ENCODE results near the gene BBS5.
"Not testable (repeated sequence)": the region's sequence is repeated elsewhere in the genome, so short reads cannot be mapped to it uniquely, and the experiment has no call there.

The BBS5 gene

GRCh38 chr2:169485650-169486138 is 6.4 kb downstream of the BBS5 start:
- no peak for DNase-seq (ENCODE audit: low read depth, low spot score)

- DNase-seq (ENCODE audit: low read depth, low spot score) = no peak
Measured at GRCh38 chr2:169486487-169486886, 7.2 kb downstream of the BBS5 start.

DNA sequence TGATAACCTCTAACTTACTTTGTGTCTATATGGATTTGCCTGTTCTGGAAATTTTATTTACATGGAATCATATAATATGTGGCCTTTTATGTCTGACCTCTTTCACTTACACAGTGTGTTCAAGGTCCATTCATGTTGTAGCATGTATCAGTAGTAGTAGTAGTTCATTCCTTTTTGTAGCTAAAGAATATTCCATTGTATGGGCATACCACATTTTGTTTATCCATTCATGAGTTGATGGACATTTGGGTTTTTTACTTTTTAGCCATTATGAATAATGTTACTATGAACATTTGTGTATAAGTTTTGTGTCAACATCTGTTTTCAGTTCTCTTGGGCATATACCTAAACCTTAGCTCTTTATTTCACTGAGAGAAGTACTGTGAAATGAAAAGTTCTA is 11.5 kb downstream of the BBS5 start:
- DNase-seq (ENCODE audit: low read depth, low spot score) = no peak

GRCh38 chr2:169491378-169491777 is 12.1 kb downstream of the BBS5 start:
- DNase-seq (ENCODE audit: low read depth, low spot score) = no peak

DNA sequence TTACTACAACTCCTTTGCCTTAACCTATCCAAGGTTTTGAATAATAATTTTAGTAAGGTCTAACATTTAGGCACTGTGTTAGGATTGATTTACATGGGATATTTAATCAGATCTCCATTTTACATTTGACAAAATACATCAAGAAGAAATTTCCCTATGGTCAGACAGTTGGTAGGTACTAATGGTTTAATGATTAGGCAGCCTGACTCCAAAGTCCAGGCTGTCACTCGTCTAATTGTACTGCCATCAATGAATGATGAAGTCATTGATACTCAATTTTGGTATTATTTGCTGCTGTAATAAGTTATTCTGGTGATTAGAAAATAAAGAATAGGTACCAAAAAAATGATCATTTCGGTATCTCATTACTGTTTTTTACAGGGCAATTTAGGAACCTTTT is 14.1 kb downstream of the BBS5 start:
- DNase-seq (ENCODE audit: low read depth, low spot score) = no peak

GRCh38 chr2:169495310-169495928 is 16.1 kb downstream of the BBS5 start:
- no peak for DNase-seq (ENCODE audit: low read depth, low spot score)

DNA sequence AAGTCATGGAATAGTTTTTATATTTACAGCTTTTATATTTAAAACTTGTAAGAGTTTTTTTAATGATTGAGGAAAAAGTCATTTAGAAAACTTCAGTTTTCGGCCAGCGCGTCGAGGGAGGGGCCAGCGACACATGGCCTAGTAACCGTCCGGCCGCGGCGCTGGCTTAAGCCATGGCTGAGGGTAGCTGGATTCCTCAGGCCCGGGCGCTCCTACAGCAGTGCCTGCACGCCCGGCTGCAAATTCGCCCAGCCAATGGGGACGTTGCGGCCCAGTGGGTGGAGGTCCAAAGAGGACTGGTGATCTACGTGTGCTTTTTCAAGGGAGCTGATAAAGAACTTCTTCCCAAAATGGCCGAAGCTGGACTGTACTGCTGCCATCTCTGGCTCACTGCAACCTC is 25.4 kb downstream of the BBS5 start:
- DNase-seq (ENCODE audit: low read depth, low spot score) = no peak

DNA sequence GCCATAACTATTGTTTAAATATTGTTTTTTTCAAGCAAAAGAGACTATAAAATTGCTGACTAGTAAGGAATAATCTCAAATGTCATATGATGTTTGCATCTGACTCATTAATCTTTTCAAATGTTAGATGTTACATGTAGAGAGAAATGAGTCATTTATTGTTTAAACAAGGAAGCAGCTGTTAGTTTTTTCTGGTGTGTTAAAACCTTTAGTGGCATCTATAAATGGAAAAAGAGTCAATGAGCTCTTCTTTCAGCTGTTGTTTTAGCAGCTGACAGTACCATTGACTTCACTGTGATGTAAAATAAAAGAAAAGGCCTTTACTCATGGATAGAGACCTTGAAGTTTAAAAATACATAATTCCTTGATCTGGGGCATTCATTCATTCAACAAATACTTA is 28.4 kb downstream of the BBS5 start:
- DNase-seq (ENCODE audit: low read depth, low spot score) = no peak

DNA sequence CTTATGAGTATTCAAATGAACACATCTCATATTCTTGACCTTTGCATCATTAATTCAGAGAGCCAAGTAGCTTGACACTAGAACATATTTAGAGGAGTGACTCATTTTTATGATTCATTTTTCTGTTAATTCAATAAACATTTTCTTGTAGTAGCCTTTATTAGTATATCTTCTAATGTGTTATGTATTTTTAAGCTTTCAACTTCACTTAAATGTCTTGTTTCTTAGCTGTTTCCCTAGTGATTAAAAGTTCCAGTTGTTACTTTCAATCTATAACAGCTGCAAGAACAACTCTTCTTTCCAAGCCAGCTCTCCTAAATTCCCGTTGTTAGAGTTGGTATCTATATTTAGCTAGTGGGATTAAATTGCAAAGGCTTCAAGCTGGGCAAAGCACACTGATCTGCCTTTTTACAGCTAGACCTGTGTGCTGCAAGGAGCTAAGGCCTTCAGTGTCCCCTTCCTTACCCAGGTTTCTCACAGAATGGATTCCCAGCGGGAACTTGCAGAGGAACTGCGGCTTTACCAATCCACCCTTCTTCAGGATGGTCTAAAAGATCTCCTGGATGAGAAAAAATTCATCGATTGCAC is 30.1 kb downstream of the BBS5 start, which contains the start of gene KLHL41:
Gene KLHL41, plus strand, starts transcription at position 405 of the 588 bp plus-strand sequence. Its CDS starts 77 bp downstream, at position 482.
- DNase-seq (ENCODE audit: low read depth, low spot score) = no peak

- DNase-seq (ENCODE audit: low read depth, low spot score) = no peak
Measured at GRCh38 chr2:169509955-169510354, 30.7 kb downstream of the BBS5 start.

DNA sequence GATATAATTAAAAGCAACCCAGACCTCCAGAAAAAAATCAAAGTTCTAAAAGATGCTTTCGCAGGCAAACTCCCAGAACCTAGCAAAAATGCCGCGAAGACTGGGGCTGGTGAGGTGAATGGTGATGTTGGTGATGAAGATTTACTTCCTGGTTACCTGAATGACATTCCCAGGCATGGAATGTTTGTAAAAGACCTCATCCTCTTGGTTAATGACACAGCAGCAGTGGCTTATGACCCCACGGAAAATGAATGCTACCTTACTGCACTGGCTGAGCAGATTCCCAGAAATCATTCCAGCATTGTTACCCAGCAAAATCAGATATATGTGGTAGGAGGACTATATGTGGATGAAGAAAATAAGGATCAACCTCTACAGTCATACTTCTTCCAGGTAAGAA is 31.2 kb downstream of the BBS5 start:
- DNase-seq (ENCODE audit: low read depth, low spot score) = no peak

DNA sequence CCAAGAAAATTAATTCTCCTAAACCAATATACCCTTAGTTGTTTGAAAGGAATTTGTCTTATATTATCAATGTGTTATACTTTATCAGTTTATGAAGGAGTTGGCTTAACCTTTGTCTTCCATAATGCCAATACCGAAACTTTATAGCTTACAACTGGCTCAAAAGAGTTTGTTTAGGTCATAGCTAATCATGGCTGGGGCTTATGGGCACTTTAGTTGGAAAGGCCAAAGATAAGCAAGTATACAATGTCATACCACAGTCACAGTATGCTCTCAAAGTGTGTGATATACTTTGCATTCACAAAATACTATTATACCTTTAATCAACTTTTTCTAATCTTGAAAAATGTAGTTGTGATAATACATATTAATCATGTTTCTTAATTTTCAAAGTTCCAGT is 32.5 kb downstream of the BBS5 start:
- DNase-seq (ENCODE audit: low read depth, low spot score) = no peak

GRCh38 chr2:169512525-169512924 is 33.2 kb downstream of the BBS5 start:
- DNase-seq (ENCODE audit: low read depth, low spot score) = no peak

GRCh38 chr2:169513094-169513493 is 33.8 kb downstream of the BBS5 start:
- DNase-seq (ENCODE audit: low read depth, low spot score) = no peak

- DNase-seq (ENCODE audit: low read depth, low spot score) = no peak
Measured at GRCh38 chr2:169513926-169514325, 34.6 kb downstream of the BBS5 start.

GRCh38 chr2:169514758-169515157 is 35.5 kb downstream of the BBS5 start:
- DNase-seq (ENCODE audit: low read depth, low spot score) = not testable (repeated sequence)

DNA sequence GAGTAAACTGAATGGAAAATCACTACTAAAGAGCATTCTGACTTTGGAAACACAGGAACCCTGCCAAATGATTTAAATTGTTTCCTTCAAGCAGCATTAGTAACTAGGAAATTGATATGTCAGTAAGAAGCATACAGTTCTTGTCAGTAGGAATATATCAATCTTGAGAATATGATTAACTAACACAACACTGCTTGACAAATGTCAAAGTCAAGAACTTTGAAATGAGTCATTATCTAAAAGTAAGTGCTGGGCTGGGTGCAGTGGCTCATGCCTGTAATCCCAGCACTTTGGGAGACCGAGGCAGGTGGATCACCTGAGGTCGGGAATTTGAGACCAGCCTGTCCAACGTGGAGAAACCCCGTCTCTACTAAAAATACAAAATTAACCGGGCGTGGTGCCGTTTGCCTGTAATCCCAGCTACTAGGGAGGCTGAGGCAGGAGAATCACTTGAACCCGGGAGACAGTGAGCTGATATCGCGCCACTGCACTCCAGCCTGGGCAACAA is 37.2 kb downstream of the BBS5 start:
- DNase-seq (ENCODE audit: low read depth, low spot score) = not testable (repeated sequence)

GRCh38 chr2:169520896-169521295 is 41.6 kb downstream of the BBS5 start:
- DNase-seq (ENCODE audit: low read depth, low spot score) = no peak

DNA sequence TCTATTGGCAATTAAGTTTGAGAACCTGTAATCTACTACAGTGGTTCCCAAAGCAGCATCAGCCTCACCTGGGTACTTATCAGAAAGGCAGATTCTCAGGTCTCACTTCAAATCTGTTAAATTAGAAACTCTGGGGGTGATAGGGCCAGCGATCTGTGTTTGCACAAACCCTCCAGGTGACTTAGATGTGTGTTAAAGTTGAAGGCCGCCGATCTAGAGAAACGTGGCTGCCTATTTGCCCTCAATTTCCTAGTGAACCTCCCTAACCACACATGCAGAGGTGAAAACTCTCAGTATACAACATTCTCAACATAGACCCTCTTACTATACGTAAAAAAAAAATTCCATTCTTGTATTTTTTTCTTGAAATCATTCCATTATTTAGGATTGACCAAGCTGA is 44.4 kb downstream of the BBS5 start:
- DNase-seq (ENCODE audit: low read depth, low spot score) = no peak

- no peak for DNase-seq (ENCODE audit: low read depth, low spot score)
Measured at GRCh38 chr2:169525434-169525833, 46.1 kb downstream of the BBS5 start.

DNA sequence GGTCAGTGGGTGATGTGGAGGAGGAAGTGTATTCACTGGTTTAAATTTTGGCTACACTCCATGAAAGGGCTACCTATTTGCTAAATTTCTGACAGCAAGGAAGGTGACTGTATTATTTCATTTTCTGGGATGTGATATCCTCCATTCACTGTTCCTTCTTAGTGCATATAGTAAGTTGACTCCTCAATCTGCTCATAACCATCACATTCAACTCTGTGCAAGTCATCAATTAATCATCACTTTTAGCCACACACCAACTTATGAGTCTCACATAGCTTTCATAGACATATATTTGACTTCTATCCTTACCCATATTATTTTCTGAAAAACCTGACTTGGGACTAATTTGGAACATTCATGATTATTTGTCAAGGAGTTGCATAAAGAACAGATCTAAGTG is 47.2 kb downstream of the BBS5 start:
- DNase-seq (ENCODE audit: low read depth, low spot score) = no peak

DNA sequence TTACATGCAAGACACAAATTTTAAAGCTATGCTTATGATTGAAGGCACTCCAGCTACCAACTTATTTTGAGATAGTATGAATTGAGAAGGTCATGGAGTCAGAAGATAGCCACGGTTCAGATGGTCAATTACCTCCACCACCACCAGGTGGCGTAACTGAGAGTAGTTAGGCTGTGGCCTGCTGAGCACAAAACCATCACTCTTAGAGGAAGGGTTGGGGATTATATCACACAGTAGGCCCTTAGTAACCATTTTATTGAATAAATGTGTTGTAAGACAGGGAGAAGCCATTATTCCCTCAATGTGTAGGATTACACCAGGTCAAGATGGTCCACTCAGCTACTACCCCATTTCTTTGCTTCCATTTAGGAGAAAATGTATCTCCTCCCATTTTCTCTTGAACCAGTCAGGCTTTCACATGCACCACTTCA is 49.0 kb downstream of the BBS5 start:
- DNase-seq (ENCODE audit: low read depth, low spot score) = peak; percentile 58

DNA sequence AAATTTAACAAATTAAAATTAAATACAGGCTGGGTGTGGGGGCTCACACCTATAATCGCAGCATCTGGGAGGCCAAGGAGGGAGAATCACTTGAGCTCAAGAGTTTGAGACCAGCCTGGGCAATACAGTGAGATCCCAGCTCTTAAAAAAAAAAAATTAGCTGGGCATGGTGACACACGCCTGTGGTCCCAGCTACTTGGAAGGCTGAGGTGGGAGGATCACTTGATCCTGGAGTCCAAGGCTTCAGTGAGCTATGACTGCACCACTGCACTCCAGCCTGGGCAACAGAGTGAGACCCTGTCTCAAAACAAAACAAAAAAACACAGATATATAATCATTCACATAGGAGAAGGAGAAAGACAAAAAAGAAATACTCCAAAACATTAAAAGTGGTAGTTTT is 60.2 kb downstream of the BBS5 start:
- DNase-seq (ENCODE audit: low read depth, low spot score) = not testable (repeated sequence)
